KOPT-K1 (cell line): ENCODE data around the gene DAAM1.

Experiments
- H3K27ac ChIP-seq: fragments of 200-600 bp; sonication (generic); 2 replicates; pipeline ENCODE4 v1.5.1; 2016; ENCODE audit warnings: antibody characterized with exemption, mild to moderate bottlenecking, low read depth, low read length; ENCODE audit not compliant: poor library complexity, severe bottlenecking
- H3K36me3 ChIP-seq: fragments of 200-600 bp; sonication (generic); 2 replicates; pipeline ENCODE4 v1.5.1; 2017; ENCODE audit warnings: antibody characterized with exemption, mild to moderate bottlenecking, low read length, moderate library complexity; ENCODE audit not compliant: insufficient read depth
- H3K9me3 ChIP-seq: fragments of 200-600 bp; sonication (generic); 2 replicates; pipeline ENCODE4 v1.5.1; 2017; ENCODE audit warnings: antibody characterized with exemption, low read length, mild to moderate bottlenecking; ENCODE audit not compliant: insufficient read depth, poor library complexity, severe bottlenecking

DAAM1 gene

DNA sequence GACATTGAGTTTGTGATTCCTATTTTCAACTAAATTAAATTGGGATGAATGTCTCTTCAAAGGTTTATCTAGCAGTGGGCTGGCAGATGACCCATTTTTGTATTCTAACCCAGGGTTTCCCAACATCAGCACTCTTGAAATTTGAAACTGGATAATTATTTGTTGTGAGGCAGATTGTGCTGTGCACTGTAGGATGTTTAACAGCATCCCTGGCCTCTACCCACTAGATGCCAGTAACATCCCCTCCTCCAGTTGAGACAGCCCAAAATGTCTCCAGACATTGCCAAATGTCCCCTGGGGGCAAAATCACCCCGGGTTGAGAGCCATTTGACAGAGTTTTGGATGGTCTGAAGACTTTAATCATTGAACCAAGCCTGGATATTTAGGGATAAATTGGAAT, 11.1 kb downstream of the DAAM1 start:
- H3K36me3 ChIP-seq: no peaks in the 10 kb centered on the region
- H3K9me3 ChIP-seq: no peaks in the 10 kb centered on the region
- no peak overlapping the region for H3K27ac ChIP-seq

DNA sequence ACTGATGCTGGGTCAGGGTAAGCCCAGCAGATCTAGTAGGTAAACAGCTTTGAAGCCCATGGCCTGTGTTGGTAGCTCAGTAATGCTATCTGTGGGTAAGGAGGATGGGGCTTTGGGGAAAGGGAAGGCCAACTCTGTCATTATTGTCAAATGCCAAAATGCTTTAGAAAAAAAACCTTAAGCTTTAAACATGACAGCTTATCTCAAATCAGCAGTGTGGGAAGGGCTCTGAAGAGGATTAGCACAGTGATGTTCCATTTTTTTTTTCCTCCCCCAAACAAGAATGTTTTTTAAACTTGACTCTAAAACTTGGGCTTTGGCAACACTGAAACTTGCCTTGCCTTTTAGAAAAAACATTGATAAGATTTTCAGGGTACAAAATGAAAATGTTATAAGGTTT, 11.7 kb downstream of the DAAM1 start:
- Histone ChIP-seq H3K9me3 (no peaks in the 10 kb centered on the region), H3K36me3 (no peaks in the 10 kb centered on the region), H3K27ac (no peak overlapping the region)

DNA sequence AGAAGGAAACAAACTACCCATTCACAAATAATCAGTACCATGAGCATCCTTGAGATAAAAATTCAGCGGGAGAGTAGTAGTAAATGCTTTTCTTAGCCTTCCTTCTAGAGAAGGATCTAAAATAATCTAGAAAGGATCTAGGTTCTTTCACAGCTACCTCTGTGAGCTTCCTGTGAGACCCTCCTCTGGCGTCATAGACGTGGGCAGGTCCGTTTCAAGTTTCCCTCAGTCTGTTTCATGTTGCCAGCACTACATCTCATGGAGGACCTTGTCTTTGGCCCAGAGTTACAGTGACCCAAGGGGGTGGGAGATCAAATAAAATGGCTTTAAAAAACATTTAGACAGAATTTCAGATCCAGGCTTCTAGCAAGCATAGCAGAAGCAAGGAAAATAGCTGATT, 13.6 kb downstream of the DAAM1 start:
- H3K36me3 ChIP-seq: no peaks in the 10 kb centered on the region
- H3K27ac ChIP-seq: no peak overlapping the region
- H3K9me3 ChIP-seq: no peaks in the 10 kb centered on the region

DNA sequence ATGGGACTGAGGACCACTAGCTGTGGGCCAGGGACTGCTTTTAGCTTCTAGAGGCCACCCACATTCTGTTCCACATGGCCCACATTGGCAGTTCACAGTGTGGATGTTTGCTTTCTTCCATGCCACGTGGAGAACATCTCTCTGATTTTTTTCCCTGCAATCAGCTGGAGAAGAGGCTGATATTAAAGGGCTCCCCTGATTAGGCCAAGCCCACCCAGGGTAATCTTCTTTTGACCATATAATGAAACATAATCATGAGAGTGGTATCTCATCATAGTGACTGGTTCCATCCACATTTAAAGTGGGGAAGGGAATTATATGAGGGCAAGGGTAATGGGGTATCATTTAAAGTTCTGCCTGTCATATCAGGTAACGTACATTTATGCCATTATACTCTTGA, 15.8 kb downstream of the DAAM1 start:
- H3K27ac ChIP-seq: no peak overlapping the region

DNA sequence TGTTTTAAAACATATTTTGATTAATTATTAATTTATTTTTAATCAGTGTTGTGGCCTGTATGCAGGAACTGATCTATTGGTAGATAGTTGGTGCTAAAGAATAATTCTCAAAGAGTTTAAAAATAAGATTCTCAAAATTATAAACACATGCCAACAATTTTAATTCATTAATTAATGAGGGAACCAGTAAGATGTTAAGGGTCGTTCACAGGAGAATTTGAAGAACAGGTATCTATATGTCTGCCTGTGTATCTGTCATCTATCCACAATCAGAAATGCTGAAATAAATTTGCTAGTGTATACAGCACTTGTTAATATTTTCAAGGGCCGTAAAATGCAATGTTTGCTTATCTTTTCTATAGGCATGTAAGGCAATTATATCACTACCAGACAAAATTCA, 18.4 kb downstream of the DAAM1 start:
- H3K9me3 ChIP-seq: no peaks in the 10 kb centered on the region
- H3K27ac ChIP-seq: no peak overlapping the region
- no peaks in the 10 kb centered on the region for H3K36me3 ChIP-seq

More for the DNA sequence above, 15.8 kb downstream of the DAAM1 start:
- no peaks in the 10 kb centered on the region for H3K36me3 ChIP-seq
- H3K9me3 ChIP-seq: no peaks in the 10 kb centered on the region

DNA sequence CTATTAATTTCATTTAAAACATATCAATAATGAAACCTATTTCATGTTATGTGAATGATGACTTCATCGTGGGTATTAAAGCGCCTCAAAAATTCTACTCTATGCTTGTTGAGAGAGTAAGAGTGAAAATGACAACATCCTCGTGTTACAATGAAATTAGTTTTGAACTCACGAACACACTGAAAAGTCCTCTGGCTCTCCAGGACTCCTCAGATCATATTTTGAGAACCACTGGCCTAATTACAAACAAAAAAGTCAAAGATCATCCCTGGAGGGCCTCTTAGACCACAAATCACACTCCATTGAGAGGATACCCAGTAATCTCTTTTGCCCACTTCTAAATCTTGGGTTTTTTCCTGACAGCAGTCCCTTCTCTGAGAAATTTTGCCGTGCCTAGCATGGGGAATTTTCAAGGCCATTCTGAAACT, 19.1 kb downstream of the DAAM1 start:
- no peaks in the 10 kb centered on the region for H3K36me3 ChIP-seq
- no peaks in the 10 kb centered on the region for H3K9me3 ChIP-seq
- no peak overlapping the region for H3K27ac ChIP-seq

DNA sequence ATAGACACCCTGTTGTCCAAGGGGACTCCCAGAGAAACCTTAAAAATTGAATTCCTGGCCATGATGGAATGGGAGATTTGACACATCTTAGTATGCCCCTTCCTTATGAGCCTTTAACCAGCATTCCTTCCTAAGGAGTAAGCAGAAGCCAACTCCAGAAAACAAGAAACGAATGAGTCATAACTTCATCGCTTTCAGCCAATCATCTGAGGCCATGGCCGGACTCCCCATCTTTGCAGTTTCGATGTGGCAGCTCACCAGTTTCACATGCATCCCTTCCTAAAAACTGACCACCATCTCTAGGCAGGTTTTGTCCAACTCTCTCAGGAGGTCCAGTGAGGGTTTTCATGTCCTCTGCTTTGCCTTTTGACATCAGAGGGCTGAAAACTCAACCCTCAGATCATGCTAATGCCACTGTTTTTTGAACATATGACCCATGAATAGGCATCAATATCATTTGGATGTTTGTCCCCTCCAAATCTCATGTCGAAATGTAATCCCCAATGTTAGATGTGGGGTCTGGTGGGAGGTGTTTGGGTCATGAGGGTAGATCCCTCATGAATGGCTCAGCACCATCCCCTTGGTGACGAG, 19.9 kb downstream of the DAAM1 start:
- Histone ChIP-seq H3K36me3 (no peaks in the 10 kb centered on the region), H3K27ac (no peak overlapping the region), H3K9me3 (no peaks in the 10 kb centered on the region)

DNA sequence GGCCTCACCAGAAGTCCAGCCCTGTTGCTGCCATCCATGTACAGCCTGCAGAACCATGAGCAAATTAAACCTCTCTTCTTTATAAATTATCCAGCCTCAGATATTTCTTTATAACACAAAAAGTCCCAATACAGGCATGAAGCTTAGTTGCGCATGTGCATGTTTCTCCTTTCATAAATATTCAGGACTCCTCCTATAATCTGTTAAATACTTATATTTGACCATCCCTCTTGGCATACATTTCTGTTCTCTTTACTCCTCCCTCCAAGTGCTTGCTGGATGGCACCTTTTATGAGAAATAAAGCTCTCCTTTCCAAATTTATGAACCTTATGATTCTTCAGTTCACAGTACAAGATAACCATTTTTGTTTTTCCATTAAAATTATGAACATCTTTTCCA, 20.5 kb downstream of the DAAM1 start:
- H3K27ac ChIP-seq: no peak overlapping the region
- no peaks in the 10 kb centered on the region for H3K36me3 ChIP-seq
- H3K9me3 ChIP-seq: no peaks in the 10 kb centered on the region

DNA sequence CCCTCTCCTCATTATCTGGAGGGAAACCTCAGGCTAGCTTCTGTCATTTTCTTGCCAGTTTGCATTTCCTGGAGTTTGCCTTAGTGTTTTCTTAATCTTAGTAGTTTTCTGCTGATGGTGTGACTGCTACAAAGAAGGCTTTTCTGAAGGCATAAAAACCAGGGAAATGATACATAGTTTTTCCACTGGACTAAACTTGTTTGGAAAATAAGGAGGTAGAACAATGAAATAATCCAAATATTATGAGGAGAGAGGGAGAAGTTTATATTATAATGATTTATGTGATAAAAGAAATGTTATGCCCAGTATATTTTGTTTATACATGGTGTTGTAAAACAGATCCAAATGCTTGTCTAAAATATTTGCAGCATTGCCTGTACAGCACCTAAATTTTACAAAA, 22.2 kb downstream of the DAAM1 start:
- Histone ChIP-seq H3K9me3 (no peaks in the 10 kb centered on the region), H3K27ac (no peak overlapping the region)

DNA sequence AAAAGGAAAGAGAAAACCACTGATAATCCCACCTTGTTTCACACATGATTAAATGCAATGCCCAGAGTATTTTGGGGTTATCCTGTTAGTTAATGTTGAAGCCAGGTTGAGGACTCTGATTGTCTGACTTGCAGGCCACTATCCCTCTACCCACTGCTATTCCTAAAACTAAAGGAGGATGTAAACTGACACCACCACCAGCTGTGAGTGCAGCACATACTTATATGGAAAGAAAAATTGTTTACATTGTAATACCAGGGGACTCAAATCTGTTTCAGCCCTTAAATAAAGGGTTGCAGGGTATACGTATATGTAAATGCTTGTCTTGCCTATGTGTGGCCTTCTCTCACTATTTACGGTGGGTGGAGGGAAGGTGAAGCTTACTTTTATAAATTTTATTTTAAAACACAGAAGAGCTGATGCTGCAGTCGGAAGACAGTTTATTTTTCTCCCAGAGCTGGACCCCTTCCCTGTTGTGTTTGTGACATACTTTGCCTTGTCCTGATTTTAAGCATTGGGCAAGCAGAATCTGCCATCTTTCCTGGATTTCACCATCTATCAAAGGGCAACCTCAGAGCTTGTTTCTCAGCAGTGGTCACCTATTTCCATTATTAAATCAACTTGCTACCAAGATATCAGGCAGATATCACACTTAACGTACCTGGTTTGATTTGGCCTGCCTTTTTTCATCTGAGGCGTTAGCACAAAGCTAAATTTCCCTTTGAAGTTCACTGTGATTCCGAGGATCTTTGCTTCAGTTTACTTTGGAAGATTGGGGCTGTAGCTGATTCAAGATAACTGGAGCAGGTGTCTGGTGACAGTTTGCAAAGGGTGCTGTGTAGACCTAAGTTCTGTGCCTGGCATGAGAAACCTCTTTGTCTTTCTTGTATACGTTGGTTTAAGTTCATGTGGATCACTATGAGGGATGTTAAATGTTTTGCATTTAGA, 25.2 kb downstream of the DAAM1 start:
- H3K36me3 ChIP-seq: no peaks in the 10 kb centered on the region
- H3K27ac ChIP-seq: no peak overlapping the region
- H3K9me3 ChIP-seq: no peaks in the 10 kb centered on the region

More for the DNA sequence above, 22.2 kb downstream of the DAAM1 start:
- H3K36me3 ChIP-seq: no peaks in the 10 kb centered on the region

DNA sequence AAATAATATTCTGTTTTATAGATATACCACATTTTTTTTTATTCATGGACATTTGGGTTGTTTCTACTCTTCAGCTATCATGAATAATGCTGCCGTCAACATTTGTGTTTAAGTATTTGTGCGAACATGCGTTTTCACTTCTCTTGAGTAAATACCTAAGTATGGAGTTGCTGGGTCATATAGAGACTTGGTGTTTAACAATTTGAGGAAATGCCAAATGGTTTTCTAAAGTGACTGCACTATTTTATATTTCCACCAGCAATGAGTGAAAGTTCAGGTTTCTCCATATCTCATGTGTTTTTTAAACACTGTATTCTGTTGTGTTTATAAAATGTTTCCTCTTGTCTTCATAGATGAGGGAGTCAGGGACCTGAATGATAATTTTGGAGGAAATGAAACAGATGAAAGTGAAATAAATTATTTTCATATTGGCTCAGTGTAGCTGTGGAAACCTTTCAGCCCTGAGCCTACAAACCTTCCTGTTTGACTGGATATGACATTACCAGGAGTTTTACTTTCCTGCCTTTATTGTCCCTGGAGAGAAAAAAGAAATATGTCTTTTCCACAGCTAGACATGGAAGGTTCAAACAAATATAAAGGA, 26.3 kb downstream of the DAAM1 start:
- no peaks in the 10 kb centered on the region for H3K36me3 ChIP-seq
- H3K27ac ChIP-seq: no peak overlapping the region

DNA sequence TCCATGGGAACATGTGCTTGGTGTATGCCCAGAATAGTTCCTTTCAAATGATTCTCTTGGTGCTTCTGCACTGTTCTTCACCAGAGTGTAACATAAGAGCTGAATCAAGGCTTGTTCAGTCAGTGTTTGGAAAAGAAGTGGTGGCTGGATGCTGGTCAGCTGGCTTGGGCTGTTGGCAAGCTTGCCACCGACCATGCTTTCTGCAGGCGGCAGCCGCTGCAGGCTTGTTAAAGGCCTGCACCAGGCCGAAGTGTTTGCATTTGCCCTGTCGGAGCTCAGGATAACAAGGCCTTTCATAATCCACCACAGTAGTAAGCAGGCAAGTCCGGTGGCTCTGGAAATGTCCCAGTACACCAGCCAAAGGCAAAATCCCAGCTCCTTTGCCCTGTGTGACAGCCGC, 26.9 kb downstream of the DAAM1 start:
- Histone ChIP-seq H3K27ac (no peak overlapping the region), H3K36me3 (no peaks in the 10 kb centered on the region), H3K9me3 (no peaks in the 10 kb centered on the region)

More for the DNA sequence above, 26.3 kb downstream of the DAAM1 start:
- no peaks in the 10 kb centered on the region for H3K9me3 ChIP-seq

DNA sequence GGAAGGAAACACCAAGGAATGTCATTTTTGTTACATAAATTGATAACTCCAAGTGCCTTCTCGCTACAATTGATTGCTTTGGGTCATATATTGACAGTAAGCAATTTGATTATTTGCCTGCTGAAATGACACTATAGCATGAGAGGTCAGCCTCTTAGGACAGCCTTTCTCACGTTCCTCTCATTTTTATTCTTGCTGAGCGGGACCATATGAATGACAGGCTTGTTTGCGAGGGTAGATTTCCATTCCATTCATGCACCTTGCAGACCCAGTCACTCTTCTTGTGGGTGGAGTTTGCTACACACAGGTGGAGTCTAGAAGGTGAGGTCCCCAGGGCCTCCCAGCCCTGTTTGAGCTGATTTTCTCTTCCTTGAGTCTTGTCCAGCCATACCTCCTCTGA, 27.3 kb downstream of the DAAM1 start:
- no peaks in the 10 kb centered on the region for H3K36me3 ChIP-seq
- H3K27ac ChIP-seq: no peak overlapping the region
- no peaks in the 10 kb centered on the region for H3K9me3 ChIP-seq

DNA sequence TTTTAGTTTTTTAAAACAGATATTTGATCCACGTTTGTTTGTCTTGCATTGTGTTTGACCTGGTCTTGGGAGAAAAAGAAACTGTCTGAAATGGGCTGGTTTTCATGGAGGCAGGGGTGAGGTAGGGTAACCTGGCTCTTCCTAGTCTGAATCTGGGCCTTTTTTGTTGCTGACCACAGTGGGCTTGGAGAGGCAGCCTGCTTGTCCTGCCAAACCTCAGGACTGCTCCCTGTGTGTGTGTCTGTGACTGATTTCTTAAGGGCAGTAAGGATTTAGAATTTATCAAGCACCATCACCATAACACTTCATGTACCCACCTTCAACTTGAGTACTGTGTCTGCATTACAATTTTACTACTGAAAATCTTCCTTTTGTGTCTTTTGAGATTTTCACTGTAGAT, 28.5 kb downstream of the DAAM1 start:
- H3K27ac ChIP-seq: no peak overlapping the region
- no peaks in the 10 kb centered on the region for H3K9me3 ChIP-seq
- H3K36me3 ChIP-seq: no peaks in the 10 kb centered on the region

DNA sequence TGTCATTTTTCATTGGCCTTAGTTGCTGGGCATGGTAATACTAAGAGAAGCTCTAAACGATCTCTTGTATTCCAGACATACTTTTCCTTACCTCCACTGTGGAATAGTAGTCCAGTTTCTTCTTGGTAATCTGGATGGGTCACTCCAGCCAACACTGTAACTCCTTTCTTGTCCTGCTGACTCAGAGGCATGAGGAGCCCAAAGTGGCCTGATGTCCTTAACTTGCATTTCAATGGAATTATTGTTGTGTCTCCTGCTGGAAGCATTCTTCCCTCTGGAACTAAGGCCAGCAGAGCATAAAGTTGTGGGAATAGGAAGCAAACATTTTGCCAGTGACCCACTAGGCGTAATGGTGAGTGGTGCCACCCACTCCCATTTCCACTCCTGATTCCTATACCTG, 33.1 kb downstream of the DAAM1 start:
- no peaks in the 10 kb centered on the region for H3K36me3 ChIP-seq
- H3K9me3 ChIP-seq: no peaks in the 10 kb centered on the region
- H3K27ac ChIP-seq: no peak overlapping the region
